ENCODE results near the gene KMT5B. TPM values are rescaled to one million over a fixed set of nuclear protein-coding genes. Genes with fewer than 3 reads are reported as not detected.

KMT5B gene
- total RNA-seq, 1 donor from 2014 or later, result 52.2 TPM

DNA sequence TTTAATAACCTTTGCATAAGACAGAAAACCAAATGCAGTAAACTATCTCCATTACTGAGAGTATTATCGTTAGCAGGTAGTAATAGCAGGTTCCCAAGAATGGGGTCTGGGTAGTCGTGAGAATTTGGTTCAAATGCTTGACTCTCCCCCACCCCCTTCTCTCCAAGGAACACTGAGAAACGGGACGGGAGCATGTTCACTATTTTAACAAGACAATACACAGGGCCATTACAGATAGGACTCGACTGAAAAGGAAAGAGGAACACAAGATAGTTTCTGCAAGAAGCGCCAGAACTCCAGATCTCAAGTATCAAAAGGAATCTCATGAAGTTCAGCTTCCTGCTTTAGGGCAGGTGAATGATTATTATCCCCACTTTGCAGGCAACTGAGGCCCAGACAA is 27.0 kb downstream of the KMT5B start:
- no peak for DNase-seq (ENCODE audit: low spot score)

DNA sequence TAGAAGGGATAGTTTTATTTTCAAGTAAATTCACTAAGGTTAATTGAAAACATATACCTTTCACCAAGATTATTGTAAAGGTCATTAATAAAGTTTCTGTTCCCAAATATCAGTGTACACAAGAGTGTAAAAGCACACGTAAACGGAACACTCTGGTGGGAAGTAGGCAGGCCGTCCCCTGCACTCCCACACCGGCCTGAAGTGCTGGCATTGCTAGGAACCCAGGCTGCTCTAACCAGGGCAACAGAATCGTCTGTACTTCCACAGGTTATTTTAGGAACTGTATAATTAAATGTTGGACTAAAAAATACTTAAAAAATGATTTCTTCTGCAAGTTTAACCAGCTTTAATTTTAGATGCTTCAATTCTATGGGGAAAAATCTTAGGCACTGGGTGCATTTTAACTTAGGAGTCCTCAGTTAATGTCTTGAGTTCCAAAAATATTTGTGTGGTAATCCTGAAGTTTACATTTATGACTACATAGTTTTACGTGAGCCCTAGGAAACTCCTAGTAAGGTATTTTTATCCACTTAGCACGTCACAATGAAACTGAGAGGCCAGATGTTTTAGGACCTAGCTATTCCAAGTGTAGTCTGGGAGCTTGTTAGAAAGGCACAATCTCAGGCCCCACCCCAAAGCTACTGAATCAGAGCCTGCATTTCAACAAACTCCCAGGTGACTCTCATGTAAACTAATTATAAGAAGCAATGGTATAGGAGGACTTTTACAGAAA is 31.2 kb downstream of the KMT5B start:
- DNase-seq (ENCODE audit: low spot score), result no peak

DNA sequence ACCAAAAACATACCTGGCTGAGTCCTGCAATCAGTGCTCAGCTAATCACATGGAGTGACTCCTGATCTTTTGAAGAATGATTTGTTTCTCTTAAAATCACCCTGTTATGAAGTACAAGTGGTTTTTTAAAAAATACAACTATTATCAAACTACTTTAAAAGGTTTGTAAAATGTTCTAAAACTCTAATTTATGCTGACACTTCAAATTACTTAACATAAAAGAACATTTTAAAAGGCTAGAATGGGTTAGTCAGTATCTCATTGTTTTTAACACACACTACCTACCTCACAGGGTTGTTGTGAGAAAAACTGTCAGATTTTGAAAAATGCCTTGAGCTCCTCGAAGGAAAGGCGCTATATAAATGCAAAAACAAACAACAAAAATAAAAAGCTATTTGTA is 33.2 kb downstream of the KMT5B start:
- DNase-seq (ENCODE audit: low spot score), result no peak

DNA sequence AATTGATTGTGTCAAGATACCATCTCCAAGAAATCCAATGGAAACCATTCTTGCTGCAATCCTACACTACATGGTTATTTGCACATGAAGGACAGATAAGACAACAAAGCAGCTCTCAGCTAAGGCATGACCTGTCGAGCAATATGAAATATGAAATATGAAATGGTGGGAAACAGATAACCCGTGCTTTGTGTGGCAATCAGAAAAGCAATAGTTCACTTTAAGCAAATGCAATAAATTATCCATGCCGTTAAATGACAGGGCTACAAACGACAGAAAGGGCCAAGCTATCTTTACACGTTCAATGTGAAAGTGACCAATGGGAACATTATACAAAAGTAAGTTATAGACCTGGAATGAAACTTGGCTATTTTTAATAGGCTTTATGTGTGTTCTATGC is 35.2 kb downstream of the KMT5B start:
- no peak for DNase-seq (ENCODE audit: low spot score)

DNA sequence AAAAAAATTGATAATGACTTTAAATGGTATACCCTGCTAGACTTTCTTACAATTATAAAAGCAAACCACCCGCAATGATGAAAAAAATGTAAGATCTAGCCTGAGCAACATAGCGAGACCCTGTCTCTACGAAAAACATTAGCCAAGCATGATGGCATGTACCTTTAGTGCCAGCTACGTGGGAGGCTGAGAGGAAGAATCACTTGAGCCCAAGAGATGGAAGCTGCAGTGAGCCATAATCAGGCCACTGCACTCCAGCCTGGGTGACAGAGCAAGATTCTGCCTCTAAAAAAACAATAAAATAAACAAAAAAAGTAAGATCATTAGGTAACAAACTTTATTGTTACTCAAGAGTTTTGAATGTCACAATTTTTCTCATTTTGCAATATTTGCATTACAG is 39.2 kb downstream of the KMT5B start:
- no peak for DNase-seq (ENCODE audit: low spot score)

DNA sequence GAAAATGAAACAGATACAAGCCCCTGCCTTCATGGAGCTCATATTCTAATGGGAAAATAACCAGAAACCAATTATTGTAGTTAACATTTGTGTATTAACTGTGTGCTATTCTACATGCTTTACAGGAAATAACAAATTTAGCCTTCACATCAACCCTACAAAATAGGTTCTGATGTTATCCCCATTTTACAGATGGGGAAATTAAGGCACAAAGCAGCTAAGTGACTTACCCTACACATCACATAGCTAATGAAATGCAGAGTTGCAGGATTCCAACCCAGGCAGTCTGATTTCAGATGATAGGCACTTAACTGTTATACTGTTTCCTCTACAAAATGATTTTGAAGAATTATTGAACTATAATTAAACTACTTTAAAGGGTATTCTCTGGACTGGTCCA is 43.7 kb downstream of the KMT5B start:
- DNase-seq (ENCODE audit: low spot score), result no peak

GRCh38 chr11:68168694-68169093 is 44.4 kb downstream of the KMT5B start:
- DNase-seq (ENCODE audit: low spot score), result no peak

DNA sequence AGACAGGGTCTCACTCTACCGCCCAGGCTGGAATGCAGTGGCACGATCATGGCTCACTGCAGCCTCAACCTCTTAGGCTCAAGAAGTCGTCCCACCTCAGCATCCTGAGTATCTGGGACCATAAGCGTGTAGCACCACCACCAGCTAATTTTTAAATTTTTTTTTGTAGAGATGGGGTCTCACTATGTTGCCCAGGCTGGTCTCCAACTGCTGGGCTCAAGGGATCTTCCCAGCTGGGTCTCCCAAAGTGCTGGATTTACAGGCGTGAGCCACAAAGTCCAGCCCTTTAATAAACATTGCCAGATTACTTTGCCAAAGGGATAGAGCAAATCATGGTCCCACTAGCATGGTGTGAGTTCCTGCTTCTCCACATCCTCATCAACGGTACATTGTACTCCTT is 45.6 kb downstream of the KMT5B start:
- DNase-seq (ENCODE audit: low spot score), result no peak

DNA sequence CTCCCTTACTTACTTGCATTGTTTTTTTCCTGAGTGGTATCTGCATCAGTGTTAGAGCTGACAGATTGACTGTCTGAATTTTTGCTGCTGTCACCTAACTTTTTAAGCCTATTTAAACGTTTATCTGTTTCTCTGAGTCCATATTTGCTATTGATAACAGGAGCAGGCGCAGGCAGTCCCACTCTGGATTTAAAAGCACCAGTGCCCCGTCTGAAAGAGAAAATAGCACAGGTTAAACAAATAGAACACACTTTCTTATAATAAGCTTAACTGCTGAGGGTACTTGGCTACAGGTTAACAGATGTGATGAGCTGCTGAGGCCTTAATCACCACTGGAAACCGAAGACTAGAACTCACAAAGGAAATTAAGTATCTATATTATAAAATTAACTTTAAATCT is 46.1 kb downstream of the KMT5B start:
- no peak for DNase-seq (ENCODE audit: low spot score)

DNA sequence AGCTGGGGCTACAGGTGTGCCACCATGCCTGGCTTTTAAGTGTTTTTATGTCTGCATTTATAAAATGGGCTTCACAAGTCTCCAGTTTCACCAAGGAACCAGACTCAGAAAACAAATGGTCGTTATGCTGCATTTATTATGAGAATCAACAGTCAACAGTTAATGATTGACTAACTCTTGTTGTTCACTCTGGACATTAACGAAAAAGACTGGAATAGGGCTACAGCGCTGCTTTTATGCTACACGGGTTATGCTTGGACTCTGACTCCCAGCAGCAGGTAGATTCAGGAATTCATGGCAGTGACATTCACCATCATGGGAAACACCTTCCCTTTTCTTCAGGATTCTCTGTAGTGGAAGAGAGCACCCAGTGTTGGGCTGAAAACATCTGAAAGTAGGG is 47.5 kb downstream of the KMT5B start:
- no peak for DNase-seq (ENCODE audit: low spot score)

DNA sequence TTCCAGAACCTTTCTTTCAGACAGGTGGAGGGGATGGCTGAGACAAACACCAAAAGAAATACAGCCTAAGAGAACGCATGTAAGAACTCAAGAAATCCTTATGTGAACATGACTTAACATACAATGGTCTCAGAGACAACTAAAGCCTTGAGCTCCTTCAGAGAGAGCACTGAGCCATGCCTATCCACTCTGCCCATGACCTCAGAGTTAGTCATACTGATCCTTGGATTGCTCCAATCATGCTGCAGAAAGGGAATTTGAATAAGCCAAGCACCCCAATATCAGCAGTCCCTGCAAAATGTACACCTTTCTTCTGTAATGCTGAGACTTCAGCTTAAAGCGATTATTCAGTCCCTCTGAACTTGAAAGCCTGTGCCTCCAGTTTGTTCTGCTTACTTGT is 48.7 kb downstream of the KMT5B start:
- no peak for DNase-seq (ENCODE audit: low spot score)

DNA sequence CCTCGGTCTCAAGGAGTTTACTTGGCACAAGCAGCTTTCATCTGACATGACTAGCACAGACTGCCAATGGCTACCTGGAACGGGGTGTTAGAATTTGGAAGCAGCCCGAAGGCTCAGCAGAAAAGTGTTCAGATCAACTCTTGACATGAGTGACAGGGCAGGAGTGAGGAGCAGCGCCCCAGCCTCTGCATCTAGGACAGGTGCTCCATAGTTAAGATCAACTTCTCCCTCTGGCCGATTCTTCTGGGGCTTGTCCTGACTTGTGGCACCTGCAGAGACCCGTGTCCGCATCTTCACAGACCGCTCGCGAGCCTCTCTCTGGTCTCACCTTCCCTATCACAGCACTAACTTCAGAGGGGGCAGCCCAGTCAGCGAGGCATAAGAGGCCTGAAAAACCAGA is 49.4 kb downstream of the KMT5B start:
- no peak for DNase-seq (ENCODE audit: low spot score)

DNA sequence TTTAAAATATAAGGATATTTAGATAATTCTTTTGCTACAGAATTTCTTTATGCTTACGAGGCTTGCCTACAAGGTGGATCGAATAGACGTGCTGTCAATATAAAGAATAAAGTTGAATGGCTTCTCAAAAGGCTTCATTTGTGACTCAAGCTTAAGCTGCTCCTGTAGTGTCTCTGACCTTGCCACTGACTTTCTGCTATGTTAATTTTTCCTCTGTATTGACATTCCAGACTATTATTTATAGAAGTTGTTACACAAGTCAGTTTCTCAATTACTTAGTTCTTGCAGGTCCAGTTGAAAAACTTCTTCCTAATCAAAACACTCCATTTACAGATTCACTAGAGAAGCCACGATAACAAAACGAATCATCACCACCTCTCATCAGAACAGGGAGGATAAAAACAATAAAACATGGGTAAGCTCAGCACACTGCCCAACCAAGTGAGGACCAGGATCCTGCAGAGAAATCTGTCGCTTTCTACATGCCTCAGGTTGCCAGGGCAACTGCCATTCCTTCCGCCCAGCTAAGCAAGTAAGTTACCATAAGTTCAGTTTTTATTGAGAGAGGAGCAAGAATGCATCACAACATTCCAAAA is 52.9 kb downstream of the KMT5B start:
- no peak for DNase-seq (ENCODE audit: low spot score)

- DNase-seq (ENCODE audit: low spot score), result no peak
These were observed 53.4 kb downstream of the KMT5B start for GRCh38 chr11:68159665-68160064.

DNA sequence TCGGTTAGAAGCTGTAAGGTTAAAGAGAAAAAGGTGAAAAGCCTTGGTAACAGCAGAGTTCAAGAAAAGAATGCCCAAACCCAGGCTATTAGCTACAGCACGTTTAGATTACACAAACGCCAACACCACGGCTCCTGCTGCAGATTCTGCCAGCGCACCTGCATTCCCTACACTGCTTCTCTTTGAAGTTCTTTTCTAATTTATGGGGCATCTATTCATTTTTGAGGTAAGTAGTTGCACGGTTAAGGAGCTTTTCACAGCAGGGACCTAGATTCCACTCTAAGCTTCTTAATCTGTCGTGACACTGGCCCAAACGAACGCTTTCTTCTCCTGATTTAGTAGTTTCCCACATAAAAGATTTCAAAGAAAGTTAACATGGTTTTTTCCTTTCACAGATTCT is 53.9 kb downstream of the KMT5B start:
- DNase-seq (ENCODE audit: low spot score), result no peak

- no peak for DNase-seq (ENCODE audit: low spot score)
These were observed 54.5 kb downstream of the KMT5B start for GRCh38 chr11:68158580-68158979.

GRCh38 chr11:68153742-68154141 is 59.4 kb downstream of the KMT5B start:
- peak; percentile 65 for DNase-seq (ENCODE audit: low spot score)

- DNase-seq (ENCODE audit: low spot score), result no peak
These were observed 63.1 kb downstream of the KMT5B start for GRCh38 chr11:68150037-68150436.

GRCh38 chr11:68149417-68149816 is 63.7 kb downstream of the KMT5B start:
- no peak for DNase-seq (ENCODE audit: low spot score)

- no peak for DNase-seq (ENCODE audit: low spot score)
These were observed 64.2 kb downstream of the KMT5B start for GRCh38 chr11:68148879-68149278.

DNA sequence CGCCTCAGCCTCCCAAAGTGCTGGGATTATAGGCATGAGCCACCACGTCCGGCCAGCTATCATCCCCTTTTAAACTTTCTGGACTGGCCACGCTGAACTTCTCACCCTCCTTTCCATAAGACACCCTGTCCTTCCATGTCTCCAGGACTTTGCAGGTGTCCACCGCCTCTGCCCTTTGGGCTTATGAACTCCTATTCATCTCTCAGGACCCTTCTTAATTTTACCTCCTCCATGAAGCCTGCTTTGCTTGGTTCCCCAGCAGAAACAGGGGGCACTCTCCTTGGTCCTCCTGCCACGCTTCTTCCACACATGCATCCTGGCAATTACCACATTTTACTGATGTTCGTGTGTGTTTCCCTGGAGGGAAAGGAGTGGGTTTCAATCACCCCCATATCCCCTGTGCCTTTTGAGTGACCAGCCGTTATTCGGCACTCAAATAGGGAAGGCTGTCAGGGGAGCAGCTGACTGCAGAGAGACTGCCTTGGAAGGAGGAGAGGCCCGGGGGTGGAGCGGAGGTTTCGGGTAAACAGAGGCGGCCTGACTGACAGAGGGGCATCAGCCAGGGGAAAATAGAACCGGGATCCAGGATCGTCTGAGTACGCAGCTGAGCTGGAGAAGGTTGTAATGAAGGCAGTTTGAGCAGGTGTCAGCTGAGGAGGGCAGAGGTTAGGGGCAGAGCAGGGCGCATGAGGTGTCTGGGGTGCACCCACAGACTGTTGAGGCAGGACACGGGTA is 64.9 kb downstream of the KMT5B start:
- no peak for DNase-seq (ENCODE audit: low spot score)

DNA sequence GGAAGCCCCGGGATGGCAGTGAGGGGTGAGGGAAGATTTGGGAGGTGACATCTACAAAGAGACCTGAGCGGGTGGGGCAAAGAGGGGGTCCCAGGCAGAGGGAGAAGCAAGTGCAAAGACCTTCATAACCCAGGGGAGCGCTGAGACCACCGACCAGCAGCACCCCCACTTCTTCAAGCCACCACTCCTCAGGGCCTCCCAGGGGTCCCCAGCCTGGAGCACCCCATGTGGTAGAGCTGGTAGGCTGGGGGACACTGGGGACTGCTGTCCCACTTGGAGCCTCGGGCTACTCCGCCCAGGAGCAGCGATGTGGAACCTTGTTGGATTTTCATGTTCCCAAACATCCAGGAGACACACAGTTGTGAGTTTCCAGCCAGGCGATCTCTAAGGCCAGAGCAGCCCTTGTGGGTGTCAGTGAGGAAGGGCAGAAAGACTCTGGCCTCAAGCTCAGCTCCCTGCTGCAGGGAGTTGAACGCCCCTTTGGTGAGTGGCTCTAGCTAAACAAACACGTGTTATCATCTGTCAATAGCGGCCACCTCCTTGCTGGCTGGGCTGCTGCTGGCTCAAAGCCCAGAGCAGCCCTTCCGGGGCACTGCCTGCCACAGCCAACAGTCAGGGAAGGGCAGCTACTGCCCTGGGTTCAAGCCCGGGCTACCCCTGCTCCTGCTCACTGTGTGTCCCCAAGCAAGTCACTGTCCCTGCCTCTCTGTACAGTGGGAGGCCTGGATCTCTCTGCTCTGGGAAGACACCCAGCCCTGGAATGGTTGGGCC is 66.2 kb downstream of the KMT5B start:
- DNase-seq (ENCODE audit: low spot score), result peak; percentile 84
